Liver (tissue), 3 donors: ENCODE results near the gene ZNF564.

Experiments used
- CTCF ChIP-seq: fragments of 150-350 bp; IDR thresholded peaks from 2 replicates; pipeline ENCODE4 v1.5.1; 2017; ENCODE audit warnings: improper control_type of control experiment, low read depth, low read length; ENCODE audit not compliant: missing input control
- GABPA ChIP-seq, 2 donors: IDR thresholded peaks in 1 of 2; conservative IDR thresholded peaks in 1 of 2; 2 replicates each; pipeline ENCODE4 v1.6.1; 2016; ENCODE audit warnings: antibody characterized with exemption in 2 of 2, mild to moderate bottlenecking in 1 of 2, moderate library complexity in 1 of 2
- HNF4G ChIP-seq: IDR thresholded peaks from 2 replicates; pipeline ENCODE4 v1.6.1; 2016; ENCODE audit warnings: antibody characterized with exemption
- RAD21 ChIP-seq, 2 donors: IDR thresholded peaks; 2 replicates each; pipeline ENCODE4 v1.6.1; 2016; ENCODE audit warnings: antibody characterized with exemption in 2 of 2, mild to moderate bottlenecking in 2 of 2
- SP1 ChIP-seq: IDR thresholded peaks from 2 replicates; pipeline ENCODE4 v1.6.1; 2018; ENCODE audit warnings: antibody characterized with exemption, mild to moderate bottlenecking
- TAF1 ChIP-seq: conservative IDR thresholded peaks from 2 replicates; pipeline ENCODE4 v1.6.1; 2016; ENCODE audit warnings: antibody characterized with exemption, mild to moderate bottlenecking
- YY1 ChIP-seq: IDR thresholded peaks from 2 replicates; pipeline ENCODE4 v1.6.1; 2016; ENCODE audit warnings: antibody characterized with exemption, mild to moderate bottlenecking
- TF ChIP-seq, protein P1 (sequence below): IDR thresholded peaks from 2 replicates; pipeline ENCODE4 v1.6.1; 2016; ENCODE audit warnings: antibody characterized with exemption, mild to moderate bottlenecking
- TF ChIP-seq, protein P2 (sequence below): IDR thresholded peaks from 2 replicates; pipeline ENCODE4 v1.6.1; 2016; ENCODE audit warnings: antibody characterized with exemption
- donor health status: healthy.
- donor health status: healthy.

GRCh38 chr19:12482509-12482886 lies 68.8 kb downstream of the ZNF564 start:
- no peak for TF ChIP-seq HNF4G
- TF ChIP-seq CTCF, result no peak
- TF ChIP-seq RAD21 (IDR thresholded peaks at IDR 0.05), result no peak
- no peak for TF ChIP-seq TAF1
- TF ChIP-seq, protein P1, sequence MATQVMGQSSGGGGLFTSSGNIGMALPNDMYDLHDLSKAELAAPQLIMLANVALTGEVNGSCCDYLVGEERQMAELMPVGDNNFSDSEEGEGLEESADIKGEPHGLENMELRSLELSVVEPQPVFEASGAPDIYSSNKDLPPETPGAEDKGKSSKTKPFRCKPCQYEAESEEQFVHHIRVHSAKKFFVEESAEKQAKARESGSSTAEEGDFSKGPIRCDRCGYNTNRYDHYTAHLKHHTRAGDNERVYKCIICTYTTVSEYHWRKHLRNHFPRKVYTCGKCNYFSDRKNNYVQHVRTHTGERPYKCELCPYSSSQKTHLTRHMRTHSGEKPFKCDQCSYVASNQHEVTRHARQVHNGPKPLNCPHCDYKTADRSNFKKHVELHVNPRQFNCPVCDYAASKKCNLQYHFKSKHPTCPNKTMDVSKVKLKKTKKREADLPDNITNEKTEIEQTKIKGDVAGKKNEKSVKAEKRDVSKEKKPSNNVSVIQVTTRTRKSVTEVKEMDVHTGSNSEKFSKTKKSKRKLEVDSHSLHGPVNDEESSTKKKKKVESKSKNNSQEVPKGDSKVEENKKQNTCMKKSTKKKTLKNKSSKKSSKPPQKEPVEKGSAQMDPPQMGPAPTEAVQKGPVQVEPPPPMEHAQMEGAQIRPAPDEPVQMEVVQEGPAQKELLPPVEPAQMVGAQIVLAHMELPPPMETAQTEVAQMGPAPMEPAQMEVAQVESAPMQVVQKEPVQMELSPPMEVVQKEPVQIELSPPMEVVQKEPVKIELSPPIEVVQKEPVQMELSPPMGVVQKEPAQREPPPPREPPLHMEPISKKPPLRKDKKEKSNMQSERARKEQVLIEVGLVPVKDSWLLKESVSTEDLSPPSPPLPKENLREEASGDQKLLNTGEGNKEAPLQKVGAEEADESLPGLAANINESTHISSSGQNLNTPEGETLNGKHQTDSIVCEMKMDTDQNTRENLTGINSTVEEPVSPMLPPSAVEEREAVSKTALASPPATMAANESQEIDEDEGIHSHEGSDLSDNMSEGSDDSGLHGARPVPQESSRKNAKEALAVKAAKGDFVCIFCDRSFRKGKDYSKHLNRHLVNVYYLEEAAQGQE, result no peak
- TF ChIP-seq GABPA (IDR thresholded peaks at IDR 0.05 in 1 of 2, conservative IDR thresholded peaks at IDR 0.05 in 1 of 2), result no peak
- TF ChIP-seq, protein P2, sequence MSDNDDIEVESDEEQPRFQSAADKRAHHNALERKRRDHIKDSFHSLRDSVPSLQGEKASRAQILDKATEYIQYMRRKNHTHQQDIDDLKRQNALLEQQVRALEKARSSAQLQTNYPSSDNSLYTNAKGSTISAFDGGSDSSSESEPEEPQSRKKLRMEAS, result no peak
- no peak for TF ChIP-seq SP1
- TF ChIP-seq YY1, result no peak
